HG02798 (cell line): Measurements from ENCODE around the gene GPRC5B.

Experiments used
- ATAC-seq: cut with Tn5 transposase; IDR thresholded peaks from one replicate; pipeline ENCODE4 v1.9.1; 2021; ENCODE audit warnings: mild to moderate bottlenecking; ENCODE audit not compliant: unreplicated experiment, poor library complexity

Gene GPRC5B

DNA sequence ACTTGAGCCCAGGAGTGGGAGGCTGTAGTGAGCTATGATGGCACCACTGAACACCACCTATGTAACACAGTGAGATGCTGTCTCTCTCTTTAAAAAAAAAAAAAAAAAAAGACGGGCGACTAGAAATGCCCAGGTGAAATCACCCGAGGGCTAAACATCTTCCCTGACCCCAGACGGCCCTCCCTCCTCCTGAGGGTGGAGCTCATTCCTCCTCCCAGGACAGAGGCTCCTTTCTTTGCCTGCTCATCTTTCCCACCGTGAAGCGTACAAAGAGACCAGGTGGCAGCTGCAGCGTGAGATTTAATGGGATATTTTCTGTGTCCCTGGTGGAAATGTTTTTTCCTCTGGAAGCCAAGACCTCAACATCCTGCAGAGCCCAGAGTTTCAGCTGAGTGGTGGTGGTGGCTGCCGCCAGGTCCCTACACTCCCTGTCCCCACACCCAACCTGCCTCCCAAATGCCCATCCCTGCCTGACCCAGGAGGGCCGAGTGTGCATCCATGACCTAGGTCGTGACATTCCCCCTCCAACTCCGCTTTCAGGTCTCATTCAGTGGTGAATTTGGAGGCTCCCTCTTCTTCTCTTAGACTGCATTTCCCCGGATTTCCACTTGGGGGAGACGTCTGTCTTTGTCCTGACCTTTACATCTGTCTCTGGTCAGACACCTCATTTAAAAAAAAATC is 14.4 kb upstream of the GPRC5B start:
- no peak for ATAC-seq

DNA sequence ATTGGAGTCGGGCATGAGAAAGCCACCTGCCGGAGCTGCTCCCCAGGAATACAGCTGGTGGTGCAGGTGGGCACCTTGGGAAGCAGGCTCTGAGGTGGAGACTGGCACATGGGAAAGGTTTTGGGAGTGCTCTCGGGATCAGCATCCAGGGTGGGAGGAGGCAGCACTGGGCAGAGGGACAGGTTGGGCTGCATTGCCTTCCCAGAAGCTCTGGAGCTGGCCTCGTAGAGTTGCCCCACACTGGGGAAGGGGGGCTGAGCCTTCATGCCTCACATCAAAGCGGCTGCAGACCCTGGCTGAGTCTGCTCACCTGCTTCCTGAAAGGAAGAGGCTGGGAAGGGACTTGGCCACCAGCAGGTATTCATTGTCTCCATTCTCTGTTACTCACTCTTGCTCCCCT is 13.5 kb upstream of the GPRC5B start:
- ATAC-seq: no peak

DNA sequence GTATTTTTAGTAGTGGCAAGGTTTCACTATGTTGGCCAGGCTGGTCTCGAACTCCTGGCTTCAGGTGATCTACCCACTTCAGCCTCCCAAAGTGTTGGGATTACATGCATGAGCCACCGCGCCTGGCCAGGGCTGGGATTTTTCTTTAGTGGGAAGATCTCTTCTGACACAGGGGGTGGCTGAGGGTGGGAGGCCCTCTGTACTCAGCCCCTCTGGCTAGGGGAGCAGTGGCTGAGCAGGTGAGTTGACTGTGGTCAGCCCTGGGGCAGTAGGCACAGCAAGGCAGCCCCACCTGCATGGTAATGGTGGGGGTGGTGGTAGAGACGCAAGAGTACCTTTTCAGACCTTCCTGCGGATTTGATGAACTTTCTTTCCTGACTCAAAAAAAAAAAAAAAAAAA is 12.3 kb upstream of the GPRC5B start:
- ATAC-seq: no peak

DNA sequence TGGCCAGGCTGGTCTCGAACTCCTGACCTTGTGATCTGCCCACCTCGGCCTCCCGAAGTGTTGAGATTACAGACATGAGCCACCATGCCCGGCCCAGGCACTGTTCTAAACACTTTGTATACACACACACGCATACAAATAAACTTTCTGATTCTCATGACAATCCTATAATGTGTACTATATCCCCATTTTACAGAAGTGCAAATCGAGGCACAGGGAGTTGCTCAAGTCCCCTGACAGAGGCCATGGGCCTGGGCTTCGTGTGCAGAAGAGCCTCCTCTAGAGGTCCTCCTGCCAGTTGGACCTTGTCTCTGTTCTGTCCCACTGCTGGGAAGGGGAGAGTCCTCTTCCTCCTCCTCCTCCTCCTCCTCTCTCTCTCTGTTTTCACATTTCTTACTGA is 9.9 kb upstream of the GPRC5B start:
- ATAC-seq: no peak

DNA sequence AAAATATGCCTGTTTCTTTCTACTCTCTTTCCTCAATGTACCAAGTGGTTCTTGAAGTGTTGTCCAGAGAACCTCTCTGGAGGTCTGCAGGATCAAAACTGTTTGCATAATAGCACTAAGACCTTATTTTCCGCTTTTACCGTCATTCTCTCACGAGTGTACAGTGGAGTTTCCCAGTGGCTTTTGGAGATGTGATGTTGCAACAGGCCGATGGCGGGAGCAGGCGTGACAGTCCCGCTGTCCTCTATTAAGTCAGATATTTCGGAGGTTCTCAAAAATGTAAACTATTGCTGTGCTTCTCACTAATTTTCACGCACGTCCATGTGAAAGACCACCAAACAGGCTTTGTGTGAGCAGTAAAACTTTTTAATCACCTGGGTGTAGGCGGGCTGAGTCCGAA is 8.3 kb upstream of the GPRC5B start:
- ATAC-seq: no peak

DNA sequence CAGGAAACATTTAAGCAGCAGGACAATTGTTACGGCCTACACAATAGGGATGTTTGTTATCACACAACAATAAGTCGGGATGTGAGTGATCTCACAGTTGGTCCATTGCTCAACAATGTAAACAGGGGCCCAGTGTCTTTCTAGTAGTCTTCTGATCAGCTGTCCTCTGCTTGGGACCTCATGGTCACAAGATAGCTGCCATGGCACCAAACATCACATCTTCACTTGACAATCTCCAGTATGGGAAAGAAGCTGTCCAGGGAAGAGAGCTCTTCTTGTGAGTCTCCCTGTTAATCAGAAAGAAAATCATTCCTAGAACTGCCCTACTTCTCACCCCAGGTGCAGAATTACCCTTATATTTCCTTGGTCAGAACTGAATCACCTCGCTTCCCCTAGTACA is 6.3 kb upstream of the GPRC5B start:
- no peak for ATAC-seq

DNA sequence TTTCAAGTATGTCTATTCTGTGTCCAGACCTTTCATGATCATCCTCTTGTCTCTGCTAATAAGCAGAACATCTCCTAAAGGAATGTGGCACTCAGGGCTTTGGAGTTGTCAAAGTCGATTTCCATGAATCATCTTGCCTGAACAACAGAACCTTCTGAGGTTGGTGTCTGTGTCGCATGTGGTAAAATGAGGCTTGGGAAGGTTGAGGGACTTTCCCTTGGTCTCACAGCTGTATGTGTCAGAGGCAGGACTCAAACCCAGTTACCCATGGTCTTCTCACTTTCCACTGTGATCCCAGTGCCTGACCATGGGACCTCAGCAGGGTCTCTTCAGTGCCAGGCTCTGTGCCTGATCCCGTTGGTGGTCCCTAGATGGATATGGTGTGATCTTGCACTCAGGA is 4.2 kb upstream of the GPRC5B start:
- no peak for ATAC-seq

DNA sequence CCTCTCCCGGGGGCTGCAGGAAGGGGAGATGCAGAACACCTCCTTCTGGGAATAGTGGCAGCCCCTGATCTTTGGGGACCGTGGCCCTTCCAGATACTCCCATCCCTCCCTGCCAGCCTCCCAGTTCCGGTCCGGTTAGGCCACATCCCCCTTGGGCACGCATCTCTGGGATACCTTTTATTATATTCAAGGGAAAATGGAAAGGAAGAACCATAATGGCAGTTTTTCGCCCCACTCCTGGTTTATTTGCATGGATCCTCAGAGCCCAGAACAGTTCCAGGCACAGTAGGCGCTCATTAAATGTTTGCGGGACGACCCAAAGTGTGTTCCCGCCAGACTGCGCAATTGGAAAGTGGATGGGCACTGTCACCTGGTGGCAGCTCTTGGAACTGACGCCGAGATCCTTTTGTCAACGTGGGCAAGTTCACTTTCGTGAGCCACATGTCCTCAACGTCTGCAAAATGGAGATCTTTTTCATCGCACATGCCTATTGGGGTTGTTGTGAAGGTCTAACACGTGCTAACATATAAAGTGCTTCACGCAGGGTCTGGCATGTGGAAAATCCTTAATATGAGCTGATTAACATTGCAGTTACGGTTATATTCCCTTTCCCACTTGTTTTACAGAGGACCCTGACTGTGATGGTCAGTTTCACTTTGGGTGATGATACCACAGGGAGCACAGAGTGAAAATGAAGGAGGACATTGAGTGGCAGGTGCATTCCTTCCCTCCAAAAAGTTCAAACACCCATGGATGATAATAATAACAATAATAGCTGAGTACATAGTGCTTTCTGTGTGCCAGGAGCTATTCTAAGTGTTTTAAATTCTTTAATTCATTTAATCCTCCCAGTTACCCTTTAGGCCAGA is 1.7 kb upstream of the GPRC5B start:
- ATAC-seq: peak; percentile 67

DNA sequence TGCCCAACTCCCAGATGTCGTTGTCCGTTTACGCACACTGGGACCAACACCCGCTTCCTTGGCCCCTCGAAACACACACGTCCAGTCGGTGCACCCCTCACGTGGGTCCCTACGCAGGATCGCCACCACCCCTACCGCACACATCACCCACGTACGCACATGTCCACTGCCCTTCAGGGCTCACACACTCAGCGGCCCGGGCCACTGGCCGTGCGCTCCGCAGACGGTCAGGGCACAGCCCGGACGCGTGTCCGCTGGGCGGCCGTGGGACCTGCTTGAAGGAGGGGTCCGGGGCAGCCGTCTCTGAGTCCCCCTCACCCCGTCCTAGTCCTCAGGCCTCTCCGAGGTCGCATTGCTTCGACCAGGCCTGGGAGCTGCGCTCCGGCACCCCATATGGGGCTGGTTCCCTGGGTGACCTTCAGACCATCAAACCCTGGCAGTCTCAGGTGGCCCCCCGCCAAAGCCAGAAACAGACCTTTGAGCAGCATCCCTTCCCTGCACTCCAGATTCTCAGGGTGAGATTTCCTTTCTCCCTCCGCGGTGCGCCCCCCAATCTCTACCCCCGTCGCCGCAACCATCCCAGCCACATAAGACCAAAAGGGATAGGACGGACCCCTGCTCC is 914 bp upstream of the GPRC5B start:
- no peak for ATAC-seq

DNA sequence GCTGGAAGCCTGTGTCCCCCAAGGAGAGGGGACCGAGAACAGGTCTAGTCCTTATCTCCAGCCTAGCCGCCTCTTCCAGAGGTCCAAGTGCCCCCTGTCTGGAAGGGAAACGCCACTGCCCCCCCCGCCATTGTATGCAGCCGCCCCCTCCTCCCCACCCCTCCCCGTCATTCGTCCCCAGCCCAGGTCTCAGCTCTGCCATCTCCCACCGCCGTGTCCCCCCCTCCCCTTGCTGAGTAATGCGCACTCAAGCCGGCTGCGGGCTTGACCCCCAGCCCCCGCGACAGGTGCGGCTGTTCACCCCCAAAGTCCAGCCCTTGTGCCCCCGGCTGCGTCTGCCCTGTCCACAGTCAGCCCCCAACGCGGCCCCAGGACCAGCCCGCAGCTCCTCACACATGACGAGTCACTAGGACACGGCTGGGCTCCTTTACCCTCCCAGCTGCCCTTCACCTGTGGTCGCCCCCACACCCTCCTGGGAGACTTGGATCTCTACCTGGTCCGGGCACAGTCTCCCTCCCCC is 622 bp downstream of the GPRC5B start:
- ATAC-seq: no peak

DNA sequence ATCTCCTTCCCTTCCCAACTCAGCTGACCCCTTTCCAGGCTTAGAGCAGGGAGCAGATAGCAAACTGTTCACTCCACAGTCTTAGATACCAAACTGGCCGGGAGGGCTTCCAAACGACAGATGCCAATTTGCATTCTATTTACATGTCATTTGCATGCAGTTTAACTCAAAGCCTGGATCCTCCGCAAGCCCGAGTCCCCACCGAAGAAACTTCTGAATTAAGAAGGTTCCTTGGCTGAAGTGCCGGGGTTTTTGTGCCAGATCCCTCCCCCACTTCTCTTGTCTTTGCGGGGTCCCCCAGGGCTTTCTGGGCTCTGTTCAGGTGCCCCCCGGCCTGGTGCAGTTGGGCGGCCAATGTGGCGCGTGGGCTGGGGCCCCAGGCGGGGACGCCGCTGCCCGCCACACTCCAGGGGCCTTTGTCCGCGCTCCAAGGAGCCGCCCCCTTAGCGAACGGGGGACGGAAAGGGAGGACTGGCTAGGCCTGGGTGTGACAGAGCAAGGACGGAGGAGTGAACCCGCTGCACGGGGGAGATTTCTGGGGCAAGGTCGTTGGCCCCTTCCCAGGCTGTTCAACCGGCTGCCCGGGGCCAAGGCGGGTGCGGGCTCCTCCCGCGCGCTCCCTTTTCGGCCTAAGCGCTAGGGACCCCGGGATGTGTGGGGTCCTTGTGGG is 1.2 kb downstream of the GPRC5B start:
- ATAC-seq: no peak

DNA sequence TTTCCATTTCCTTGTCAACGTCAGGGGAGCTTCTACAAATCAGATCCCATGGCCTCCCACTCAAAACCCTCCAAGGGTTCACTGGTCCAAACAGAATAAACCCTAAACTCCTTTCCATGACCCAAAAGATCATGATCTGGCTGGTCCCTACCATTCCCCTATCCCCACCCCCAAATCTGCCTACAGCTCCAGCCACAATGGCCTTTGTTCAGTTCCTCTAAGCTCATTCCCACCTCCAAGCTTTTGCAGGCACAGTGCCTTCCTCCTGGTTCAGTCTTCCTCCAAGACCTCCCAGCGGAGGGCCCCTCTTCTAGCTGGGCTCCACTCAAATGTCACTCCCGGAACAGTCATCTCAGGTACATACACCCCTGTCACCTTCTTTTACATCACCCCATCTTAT is 2.0 kb downstream of the GPRC5B start:
- ATAC-seq: no peak

DNA sequence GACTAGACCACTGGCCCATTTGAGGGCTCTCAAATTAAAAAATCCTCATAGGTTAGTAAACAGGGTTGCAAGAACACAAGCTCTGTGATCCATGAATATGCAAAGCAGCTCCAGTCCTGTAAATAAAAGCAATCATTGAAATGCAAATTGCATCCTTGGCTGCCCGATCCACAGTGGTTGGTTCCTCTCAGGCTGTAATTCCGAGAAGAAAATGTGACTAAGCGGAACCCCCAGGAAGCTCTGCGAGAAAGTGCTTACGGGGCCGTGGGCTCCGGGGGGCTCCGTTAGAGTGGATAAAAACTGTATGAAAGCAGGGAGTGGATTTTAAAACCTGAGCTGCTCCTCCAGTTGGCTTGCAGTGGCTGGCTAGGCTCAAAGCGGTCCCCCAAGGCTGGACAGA is 2.5 kb downstream of the GPRC5B start:
- ATAC-seq: no peak

DNA sequence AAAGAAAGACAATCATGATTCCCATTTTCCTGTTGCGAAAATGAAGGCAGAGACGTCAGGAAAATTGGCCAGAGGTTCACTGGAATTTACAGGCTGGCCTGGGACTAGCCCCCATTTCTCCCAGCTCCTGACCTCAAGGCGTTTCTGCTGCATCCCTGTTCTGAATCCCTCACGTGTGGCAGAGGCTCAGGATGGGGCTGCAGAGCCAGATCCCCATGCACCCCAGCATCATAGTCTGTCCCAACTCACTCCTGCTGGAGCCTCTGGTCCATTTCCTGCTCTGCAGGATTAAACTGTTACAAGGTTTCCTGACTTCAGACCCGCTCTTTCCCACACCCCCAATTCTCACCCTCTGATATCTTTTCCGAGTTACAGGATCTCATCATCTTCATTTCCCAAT is 2.9 kb downstream of the GPRC5B start:
- ATAC-seq: no peak

DNA sequence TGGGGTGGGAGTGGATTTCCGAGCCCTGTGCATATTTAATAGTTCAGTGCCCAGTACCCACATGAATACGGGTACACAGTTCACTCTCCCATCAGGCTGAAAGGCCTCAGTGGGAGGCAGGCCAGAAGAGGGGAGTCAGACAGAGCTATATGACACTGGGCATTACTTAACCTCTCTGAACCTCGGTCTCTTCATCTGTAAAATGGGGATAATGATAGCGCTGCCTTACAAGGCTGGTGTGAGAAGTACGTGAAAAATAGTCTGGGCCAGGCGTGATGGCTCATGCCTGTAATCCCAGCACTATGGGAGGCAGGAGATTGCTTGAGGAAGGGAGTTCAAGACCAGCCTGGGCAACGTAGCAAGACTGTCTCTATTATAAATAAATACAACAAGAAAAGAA is 3.6 kb downstream of the GPRC5B start:
- ATAC-seq: no peak

DNA sequence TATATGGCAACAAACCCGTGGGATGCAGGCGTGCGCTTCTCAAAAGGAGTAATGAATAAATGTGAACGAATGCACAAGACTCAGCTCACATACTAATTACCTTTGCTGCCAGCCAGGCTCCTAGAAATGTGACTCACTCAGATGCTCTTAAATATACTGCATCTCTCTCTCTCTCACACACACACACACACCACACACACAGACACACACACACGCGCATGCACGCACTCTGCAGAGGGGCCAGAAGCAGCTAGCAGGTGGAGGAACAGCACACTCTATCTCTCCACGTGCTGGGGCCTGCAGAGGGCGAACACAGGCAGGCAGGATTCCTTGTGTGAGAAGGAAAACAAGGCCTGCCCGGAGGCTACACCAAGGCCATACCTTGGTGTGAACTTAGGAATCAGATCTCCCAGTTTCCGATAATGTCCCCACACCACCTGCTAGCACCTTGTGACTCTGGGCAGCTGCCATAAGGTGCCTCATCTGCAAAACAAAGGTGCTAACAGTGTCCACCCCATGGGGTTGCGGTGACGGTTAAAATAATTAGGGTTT is 5.3 kb downstream of the GPRC5B start:
- no peak for ATAC-seq

DNA sequence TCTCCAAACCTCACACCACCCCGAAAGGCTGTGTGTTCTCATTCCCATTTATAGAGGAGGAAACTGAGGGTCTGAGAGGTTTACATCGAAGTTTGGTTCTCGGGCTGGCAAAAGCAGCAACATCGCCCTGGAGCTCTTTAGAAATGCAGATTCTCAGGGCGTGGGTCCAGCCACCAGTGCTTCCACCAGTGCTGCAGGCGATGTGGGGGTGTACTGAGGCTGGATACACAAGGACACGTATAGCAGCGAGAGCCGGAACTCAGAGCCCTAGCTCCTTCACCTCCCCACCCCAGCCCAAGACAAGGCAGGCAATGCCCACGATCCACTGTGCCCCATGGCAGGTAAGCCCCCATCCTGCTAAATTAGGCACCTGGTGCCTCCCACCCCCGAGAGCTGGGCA is 5.9 kb downstream of the GPRC5B start:
- no peak for ATAC-seq

DNA sequence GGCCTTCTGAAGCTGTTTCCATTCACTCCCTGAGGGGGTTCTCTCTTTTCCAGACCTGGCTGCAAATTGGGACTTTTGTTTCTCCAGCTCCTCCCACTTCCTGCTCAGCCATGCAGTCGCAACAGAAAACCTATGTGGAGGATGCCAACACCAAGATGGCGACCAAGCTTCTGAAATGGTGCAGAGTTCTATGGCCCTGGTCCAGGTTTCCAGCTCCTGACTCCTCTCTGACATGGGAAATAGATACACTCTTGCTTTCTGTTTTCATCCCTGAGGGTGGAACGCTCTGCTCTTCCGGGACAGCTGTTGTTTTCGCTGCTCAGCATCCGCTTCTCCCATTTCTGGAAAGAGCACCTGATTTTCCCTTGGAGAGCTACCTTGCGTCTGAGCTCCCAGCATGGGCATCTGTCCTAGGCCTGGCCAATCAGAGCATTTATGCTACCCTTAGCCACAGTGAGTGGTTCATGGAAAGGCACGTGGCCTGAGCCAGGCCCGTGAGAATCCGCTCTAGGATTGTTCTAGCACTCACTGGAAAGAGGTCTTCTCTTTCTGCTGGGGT is 8.1 kb downstream of the GPRC5B start:
- ATAC-seq: no peak

DNA sequence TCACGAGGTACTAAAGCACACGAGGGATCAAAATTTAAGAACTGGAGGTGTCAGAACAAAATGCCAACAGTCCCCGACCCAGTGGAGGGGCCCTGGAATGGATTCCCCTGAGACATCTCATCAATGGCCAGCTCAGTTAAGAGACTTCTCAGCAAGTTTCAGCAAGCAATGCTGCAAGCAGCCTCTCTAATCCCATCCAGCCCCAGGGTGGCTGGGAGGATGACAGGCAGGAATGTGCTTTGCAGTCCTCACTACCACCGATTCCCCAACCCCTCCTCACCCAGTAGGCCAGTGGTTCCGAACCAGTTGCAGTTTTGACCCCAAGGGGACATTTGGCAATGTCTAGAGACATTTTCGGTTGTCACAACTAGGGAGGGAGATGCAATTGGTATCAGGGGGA is 8.7 kb downstream of the GPRC5B start:
- ATAC-seq: no peak

DNA sequence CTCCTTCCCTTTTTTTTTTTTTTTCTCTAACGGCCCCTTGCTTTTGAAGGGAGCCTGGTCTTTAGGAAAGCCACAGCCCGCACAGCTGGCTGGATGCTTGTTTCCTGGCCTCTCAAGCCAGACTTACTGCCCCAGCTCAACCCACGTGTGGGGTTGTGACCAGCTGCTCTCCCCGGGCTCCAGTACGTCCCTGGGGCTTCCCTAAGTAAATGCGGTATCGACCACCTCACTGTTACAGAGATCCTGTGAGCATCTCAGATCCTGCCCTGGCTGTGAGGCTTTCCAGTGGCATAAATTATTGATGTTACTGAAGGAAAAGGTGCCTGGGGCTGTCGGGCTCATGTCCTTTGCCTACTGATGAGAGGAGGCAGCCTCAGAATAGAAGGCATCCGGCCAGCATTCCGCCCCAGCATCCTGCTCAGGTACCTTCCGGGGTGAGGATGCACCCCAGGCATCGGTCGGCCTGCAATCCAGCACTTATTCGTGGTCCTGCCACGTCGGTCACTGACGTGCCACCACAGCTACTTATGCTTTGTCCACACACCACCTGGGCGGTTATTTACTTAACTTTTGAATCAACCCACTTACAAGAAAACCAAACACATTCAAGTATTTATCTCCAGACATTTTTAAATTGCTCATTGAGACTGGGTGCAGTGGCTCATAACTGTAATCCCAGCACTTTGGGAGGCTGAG is 9.6 kb downstream of the GPRC5B start:
- no peak for ATAC-seq
